GM19240 (cell line): Measurements from ENCODE around the gene PRKCZ.
A peak's percentile ranks its signal among the peaks of the same experiment; 100 is the strongest.

Experiments used
- DNase-seq: peaks from one replicate; pipeline ENCODE4 v3.0.0; 2011; ENCODE audit warnings: low spot score; ENCODE audit not compliant: insufficient read length

Gene PRKCZ

GRCh38 chr1:2192031-2192995, 142.1 kb downstream of the PRKCZ start:
- DNase-seq = no peak

GRCh38 chr1:2193514-2194281, 143.5 kb downstream of the PRKCZ start:
- DNase-seq = no peak

GRCh38 chr1:2194319-2194897, 144.2 kb downstream of the PRKCZ start, which contains the start of gene FAAP20:
TSS of gene FAAP20 (minus strand) at chr1:2194772. CDS start at chr1:2194749, 23 bp downstream.
- peak; percentile 76 for DNase-seq

- peak; percentile 92 for DNase-seq
Observed at GRCh38 chr1:2194898-2195673, 144.9 kb downstream of the PRKCZ start.

GRCh38 chr1:2195785-2196184, 145.6 kb downstream of the PRKCZ start:
- DNase-seq = no peak

- DNase-seq = no peak
Observed at GRCh38 chr1:2196901-2197638, 146.9 kb downstream of the PRKCZ start.

GRCh38 chr1:2197707-2198165, 147.5 kb downstream of the PRKCZ start:
- no peak for DNase-seq

- no peak for DNase-seq
Observed at GRCh38 chr1:2198571-2198970, 148.4 kb downstream of the PRKCZ start.

GRCh38 chr1:2199042-2199810, 149.0 kb downstream of the PRKCZ start:
- no peak for DNase-seq

GRCh38 chr1:2200308-2200943, 150.2 kb downstream of the PRKCZ start:
- DNase-seq = no peak

GRCh38 chr1:2201062-2201461, 150.9 kb downstream of the PRKCZ start:
- DNase-seq = no peak

GRCh38 chr1:2202008-2202575, 151.9 kb downstream of the PRKCZ start:
- no peak for DNase-seq

GRCh38 chr1:2202843-2203601, 152.8 kb downstream of the PRKCZ start:
- DNase-seq = no peak

GRCh38 chr1:2203671-2204414, 153.6 kb downstream of the PRKCZ start:
- no peak for DNase-seq

GRCh38 chr1:2204415-2205190, 154.4 kb downstream of the PRKCZ start:
- no peak for DNase-seq

GRCh38 chr1:2205191-2205952, 155.2 kb downstream of the PRKCZ start:
- peak; percentile 84 for DNase-seq
